Bronchial epithelial cell (primary cell): ENCODE data around the gene CRYL1. TPM values are rescaled to one million over a fixed set of nuclear protein-coding genes. Genes with fewer than 3 reads are reported as not detected.
"Not testable (repeated sequence)": the region's sequence is repeated elsewhere in the genome, so short reads cannot be mapped to it uniquely, and the experiment has no call there.

Source experiments
- DNase-seq: peaks from one replicate; pipeline ENCODE4 v3.0.0-alpha.2; 2010; ENCODE audit warnings: low read depth
- FAIRE-seq: peaks from 2 replicates; lab custom pipeline; 2011; peaks lifted over from hg19 to GRCh38; lab: Jason Lieb, UNC
- H3K27me3 ChIP-seq: 2 replicates; pipeline ENCODE4 v1.5.1; 2011; ENCODE audit warnings: low read length; ENCODE audit not compliant: control insufficient read depth, insufficient read depth
- H3K36me3 ChIP-seq: 2 replicates; pipeline ENCODE4 v1.5.1; 2011; ENCODE audit warnings: low read length; ENCODE audit not compliant: control insufficient read depth, insufficient read depth
- H3K4me3 ChIP-seq: 2 replicates; pipeline ENCODE4 v1.5.1; 2011; ENCODE audit warnings: mild to moderate bottlenecking, low read depth, low read length, control low read depth
- total RNA-seq: library from RNA; depleted of rRNA; stranded (reverse); fragments of >200 nt; gene quantifications from 2 replicates; pipeline ENCODE4 v1.2.1, GENCODE V29; 2014
- TF ChIP-seq, protein P1 (sequence below): IDR thresholded peaks from 2 replicates; pipeline ENCODE4 v1.5.1; 2011; ENCODE audit warnings: mild to moderate bottlenecking, moderate library complexity, low read length, control low read depth, inconsistent platforms; ENCODE audit not compliant: insufficient read depth, severe bottlenecking

Gene CRYL1
- total RNA-seq, 1 donor from 2014 or later: 17.9 TPM

DNA sequence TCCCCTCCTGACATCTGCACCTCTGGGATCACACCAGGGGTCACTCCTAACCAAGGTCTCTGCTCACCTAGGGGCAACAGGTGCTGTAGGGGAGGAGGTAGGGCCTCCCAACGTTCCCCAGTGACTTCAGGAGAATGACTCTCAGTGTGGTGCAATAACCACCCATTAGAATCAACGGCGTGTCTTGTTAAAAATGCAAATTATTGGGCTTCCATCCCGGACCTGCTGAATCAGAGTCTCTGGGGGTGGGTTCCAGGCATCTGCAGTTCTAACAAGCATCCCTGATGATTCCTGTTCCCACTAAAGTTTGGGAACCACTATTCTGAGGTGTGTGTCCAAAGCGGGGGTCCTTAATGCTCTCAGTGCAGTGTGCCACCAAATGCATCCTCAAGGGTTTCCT is 84.6 kb downstream of the CRYL1 start:
- no peak overlapping the region for H3K4me3 ChIP-seq
- DNase-seq: no peak
- H3K27me3 ChIP-seq: no peaks in the 10 kb centered on the region
- TF ChIP-seq, protein P1, sequence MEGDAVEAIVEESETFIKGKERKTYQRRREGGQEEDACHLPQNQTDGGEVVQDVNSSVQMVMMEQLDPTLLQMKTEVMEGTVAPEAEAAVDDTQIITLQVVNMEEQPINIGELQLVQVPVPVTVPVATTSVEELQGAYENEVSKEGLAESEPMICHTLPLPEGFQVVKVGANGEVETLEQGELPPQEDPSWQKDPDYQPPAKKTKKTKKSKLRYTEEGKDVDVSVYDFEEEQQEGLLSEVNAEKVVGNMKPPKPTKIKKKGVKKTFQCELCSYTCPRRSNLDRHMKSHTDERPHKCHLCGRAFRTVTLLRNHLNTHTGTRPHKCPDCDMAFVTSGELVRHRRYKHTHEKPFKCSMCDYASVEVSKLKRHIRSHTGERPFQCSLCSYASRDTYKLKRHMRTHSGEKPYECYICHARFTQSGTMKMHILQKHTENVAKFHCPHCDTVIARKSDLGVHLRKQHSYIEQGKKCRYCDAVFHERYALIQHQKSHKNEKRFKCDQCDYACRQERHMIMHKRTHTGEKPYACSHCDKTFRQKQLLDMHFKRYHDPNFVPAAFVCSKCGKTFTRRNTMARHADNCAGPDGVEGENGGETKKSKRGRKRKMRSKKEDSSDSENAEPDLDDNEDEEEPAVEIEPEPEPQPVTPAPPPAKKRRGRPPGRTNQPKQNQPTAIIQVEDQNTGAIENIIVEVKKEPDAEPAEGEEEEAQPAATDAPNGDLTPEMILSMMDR: no peak
- no peak for FAIRE-seq
- no peaks in the 10 kb centered on the region for H3K36me3 ChIP-seq

DNA sequence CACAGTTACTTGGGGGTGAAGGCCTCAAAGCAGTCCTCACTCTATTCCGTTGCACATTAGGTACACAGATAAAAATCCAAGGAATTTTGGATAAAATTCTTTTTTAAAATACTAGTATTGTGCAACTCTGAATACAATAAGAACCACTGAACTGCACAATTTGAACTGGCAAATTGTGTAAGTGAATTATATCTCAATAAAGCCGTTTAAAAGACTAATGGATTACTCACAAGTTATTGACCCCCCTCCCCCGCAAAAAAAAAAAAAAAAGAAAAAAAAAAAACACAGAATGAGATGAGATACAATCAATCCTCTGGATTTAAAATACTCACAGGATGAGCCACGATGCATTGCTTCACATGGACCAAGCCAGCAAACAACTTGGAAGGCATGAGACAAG is 86.4 kb downstream of the CRYL1 start:
- TF ChIP-seq, protein P1: no peak
- no peak overlapping the region for H3K4me3 ChIP-seq
- FAIRE-seq (no peak), DNase-seq (no peak)
- H3K27me3 ChIP-seq: no peaks in the 10 kb centered on the region
- H3K36me3 ChIP-seq: no peaks in the 10 kb centered on the region

DNA sequence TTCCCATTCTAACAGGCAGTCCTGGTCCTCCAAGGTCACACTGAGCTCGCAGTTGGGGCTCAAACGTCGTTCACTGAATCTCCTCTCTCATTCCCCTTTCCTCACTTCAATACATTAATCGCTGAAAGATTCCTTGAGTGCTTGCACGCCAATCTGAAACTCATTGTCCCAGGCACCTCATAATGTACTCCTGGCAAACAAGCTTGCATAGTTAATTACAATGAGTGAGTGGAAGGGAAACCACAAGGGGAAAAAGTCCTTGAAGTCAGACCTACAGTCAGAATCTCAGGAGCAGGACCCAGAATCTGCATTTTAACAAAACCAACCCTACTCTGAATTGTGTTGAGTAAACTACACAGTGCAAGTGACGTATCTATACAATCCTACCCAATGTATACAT is 86.9 kb downstream of the CRYL1 start:
- no peaks in the 10 kb centered on the region for H3K36me3 ChIP-seq
- TF ChIP-seq, protein P1: no peak
- H3K4me3 ChIP-seq: no peak overlapping the region
- FAIRE-seq (no peak), DNase-seq (no peak)
- no peaks in the 10 kb centered on the region for H3K27me3 ChIP-seq

DNA sequence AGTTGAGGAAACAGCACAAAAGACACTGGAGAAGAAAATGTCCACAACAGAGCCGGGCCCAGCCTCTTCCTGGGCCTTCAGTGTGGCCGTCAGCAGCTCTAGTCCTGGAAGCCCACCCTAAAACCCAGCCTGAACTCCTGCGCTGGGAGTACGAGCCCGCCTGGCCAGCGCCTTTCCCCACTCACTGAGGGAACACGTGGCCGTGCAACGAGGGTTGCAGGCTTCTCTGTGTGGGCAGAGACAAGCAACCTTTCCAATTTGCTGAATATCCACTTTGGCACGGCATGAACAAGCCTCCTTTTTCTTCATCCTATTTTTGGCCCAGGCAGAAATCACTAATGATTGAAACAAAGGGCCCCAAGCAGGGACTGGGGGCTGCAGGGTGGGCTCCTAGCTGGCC is 89.2 kb downstream of the CRYL1 start:
- no peaks in the 10 kb centered on the region for H3K36me3 ChIP-seq
- no peaks in the 10 kb centered on the region for H3K27me3 ChIP-seq
- DNase-seq: no peak
- H3K4me3 ChIP-seq: no peak overlapping the region
- FAIRE-seq: no peak
- TF ChIP-seq, protein P1: no peak

DNA sequence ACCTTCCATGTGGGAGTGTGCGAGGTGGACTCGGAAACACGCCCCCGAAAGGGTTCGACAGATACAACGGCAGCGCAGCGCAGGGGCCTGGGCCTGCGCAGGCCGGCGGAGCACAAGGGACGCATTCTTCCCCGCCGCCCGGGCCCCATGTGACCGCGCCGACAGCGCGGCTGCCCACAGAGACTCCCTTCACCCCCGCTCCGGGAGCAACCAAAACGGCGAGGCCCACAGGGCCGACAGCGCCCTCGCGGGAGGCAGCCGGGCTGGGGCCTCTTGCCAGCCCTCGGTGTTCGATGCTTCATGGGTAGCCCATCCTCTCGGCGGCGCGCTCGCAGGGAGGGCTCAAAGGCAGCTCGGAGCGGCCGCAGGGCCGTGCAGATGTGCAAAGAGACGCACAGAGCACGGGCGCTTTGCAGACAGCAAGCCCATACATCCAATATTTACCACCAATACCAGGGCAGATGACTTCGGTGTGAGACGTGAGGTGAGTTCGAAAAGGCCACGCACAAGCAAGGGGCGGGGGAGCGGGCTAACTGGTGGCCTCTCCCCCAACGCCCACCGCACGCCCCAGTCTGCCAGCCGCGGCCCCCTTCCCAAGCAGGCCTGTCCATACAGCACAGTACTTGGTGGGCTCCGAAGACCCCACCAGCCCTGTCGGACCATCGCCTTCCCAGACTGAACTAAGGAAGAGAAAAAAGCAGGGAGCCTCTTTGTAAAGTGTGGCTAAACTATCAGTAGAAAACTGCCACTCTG is 89.9 kb downstream of the CRYL1 start:
- DNase-seq (no peak), FAIRE-seq (no peak)
- Histone ChIP-seq H3K4me3 (no peak overlapping the region), H3K27me3 (no peaks in the 10 kb centered on the region), H3K36me3 (no peaks in the 10 kb centered on the region)
- TF ChIP-seq, protein P1: no peak

DNA sequence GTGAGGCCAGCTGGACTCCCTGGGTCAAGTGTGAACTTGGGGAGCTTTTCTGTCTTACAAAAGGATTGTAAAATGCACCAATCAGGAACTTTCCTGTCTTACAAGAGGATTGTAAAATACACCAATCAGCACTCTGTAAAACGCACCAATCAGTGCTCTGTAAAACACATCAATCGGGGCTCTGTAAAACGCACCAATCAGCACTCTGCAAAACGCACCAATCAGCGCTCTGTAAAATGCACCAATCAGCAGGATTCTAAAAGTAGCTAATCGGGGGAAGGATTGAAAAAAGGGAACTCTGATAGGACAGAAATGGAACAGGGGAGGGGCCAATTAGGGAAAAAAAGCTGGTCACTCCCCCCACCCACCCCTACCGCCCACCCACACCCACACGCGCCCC is 91.4 kb downstream of the CRYL1 start:
- H3K36me3 ChIP-seq, DNase-seq, H3K27me3 ChIP-seq, H3K4me3 ChIP-seq, FAIRE-seq: not testable (repeated sequence)
